Stimulated activated naive CD4-positive, alpha-beta T cell treated with Interleukin-2 at 50 U/mL for 16 hours (primary cell): ENCODE results near the gene SLC17A7.
A peak's percentile ranks its signal among the peaks of the same experiment; 100 is the strongest.

Source experiments
- DNase-seq: peaks from one replicate; lab custom pipeline; 2025; lab: John Stamatoyannopoulos, UW

SLC17A7 gene

GRCh38 chr19:49407079-49407478 lies 34.2 kb downstream of the SLC17A7 start:
- no peak for DNase-seq

- no peak for DNase-seq
Observed at GRCh38 chr19:49403404-49404187, 37.7 kb downstream of the SLC17A7 start.

- DNase-seq = no peak
Observed at GRCh38 chr19:49400029-49400428, 41.3 kb downstream of the SLC17A7 start.

- no peak for DNase-seq
Observed at GRCh38 chr19:49398931-49399330, 42.4 kb downstream of the SLC17A7 start.

GRCh38 chr19:49398001-49398615 lies 43.2 kb downstream of the SLC17A7 start:
- DNase-seq = no peak

GRCh38 chr19:49396738-49397505 lies 44.4 kb downstream of the SLC17A7 start:
- no peak for DNase-seq

GRCh38 chr19:49395581-49396407 lies 45.5 kb downstream of the SLC17A7 start:
- no peak for DNase-seq

GRCh38 chr19:49393881-49394280 lies 47.4 kb downstream of the SLC17A7 start:
- no peak for DNase-seq

- DNase-seq = peak; percentile 74
Observed at GRCh38 chr19:49391581-49392399, 49.5 kb downstream of the SLC17A7 start.

- no peak for DNase-seq
Observed at GRCh38 chr19:49390929-49391359, 50.4 kb downstream of the SLC17A7 start.

- DNase-seq = no peak
Observed at GRCh38 chr19:49390131-49390928, 51.0 kb downstream of the SLC17A7 start.

- DNase-seq = no peak
Observed at GRCh38 chr19:49389406-49389805, 51.9 kb downstream of the SLC17A7 start.

- DNase-seq = peak; percentile 75
Observed at GRCh38 chr19:49387936-49388372, 53.4 kb downstream of the SLC17A7 start, which contains the start of gene KASH5. KASH5 (plus strand) TSS chr19:49388249; CDS start chr19:49390884, 2,635 bp downstream.

GRCh38 chr19:49383599-49383998 lies 57.7 kb downstream of the SLC17A7 start:
- no peak for DNase-seq

GRCh38 chr19:49382639-49383038 lies 58.7 kb downstream of the SLC17A7 start:
- DNase-seq = no peak

- DNase-seq = no peak
Observed at GRCh38 chr19:49380391-49380790, 60.9 kb downstream of the SLC17A7 start.
